GM12878 (cell line): Measurements from ENCODE around the gene ZSWIM6. TPM values are rescaled to one million over a fixed set of nuclear protein-coding genes. Genes with fewer than 3 reads are reported as not detected.

Experiments
- BACH1 ChIP-seq: fragments of 450-650 bp; IDR thresholded peaks from 2 replicates; pipeline ENCODE4 v1.6.1; 2017; ENCODE audit warnings: mild to moderate bottlenecking, borderline replicate concordance
- IKZF1 ChIP-seq: fragments of 450-650 bp; conservative IDR thresholded peaks from 2 replicates; pipeline ENCODE4 v1.6.1; 2017; ENCODE audit warnings: antibody characterized with exemption, mild to moderate bottlenecking
- NFYA ChIP-seq: IDR thresholded peaks from 2 replicates; pipeline ENCODE4 v1.6.1; 2011; ENCODE audit warnings: low read depth, mild to moderate bottlenecking, low read length, improper control_type of control experiment, borderline replicate concordance
- POLR2AphosphoS2 ChIP-seq: IDR thresholded peaks from 2 replicates; pipeline ENCODE4 v1.6.1; 2011; ENCODE audit warnings: low read depth, mild to moderate bottlenecking, low read length, improper control_type of control experiment, moderate library complexity
- SPI1 ChIP-seq: IDR thresholded peaks from 2 replicates; pipeline ENCODE4 v1.6.1; 2011; ENCODE audit warnings: low read depth, mild to moderate bottlenecking, low read length, moderate library complexity, borderline replicate concordance; ENCODE audit not compliant: insufficient read depth
- SREBF1 ChIP-seq: IDR thresholded peaks from 2 replicates; pipeline ENCODE4 v1.6.1; 2012; ENCODE audit warnings: mild to moderate bottlenecking, low read length
- SREBF2 ChIP-seq: IDR thresholded peaks from 2 replicates; pipeline ENCODE4 v1.6.1; 2012; ENCODE audit warnings: mild to moderate bottlenecking, low read length
- YBX1 ChIP-seq: fragments of 450-650 bp; IDR thresholded peaks from 2 replicates; pipeline ENCODE4 v1.6.1; 2016; ENCODE audit warnings: antibody characterized with exemption
- ZNF274 ChIP-seq: IDR thresholded peaks from one replicate; pipeline ENCODE4 v1.8.0; 2011; ENCODE audit not compliant: insufficient read length, insufficient read depth
- polyA plus RNA-seq, 11 experiments: library from polyadenylated mRNA; depleted of rRNA in 4 of 11; unstranded in 6 of 11; stranded (reverse) in 5 of 11; fragments of >200 nt; fragmentation: Nextera tagmentation in 4 of 11; fragmentation: Illumina TruSeq in 1 of 11; extraction: Ambion mirVana in 4 of 11; extraction: Trizol in 1 of 11; gene quantifications; 1 replicate in 1 of 11; 2 replicates in 10 of 11; pipeline versions ENCODE4 v1.2.1 to v1.2.3, GENCODE V29; 2011 to 2016; ENCODE audit warnings: inconsistent platforms in 2 of 11, missing spikeins in 2 of 11, low read depth in 1 of 11
- total RNA-seq, 4 experiments: library from RNA; depleted of rRNA in 3 of 4; stranded (reverse); fragments of >200 nt in 3 of 4; fragmentation: Illumina TruSeq in 1 of 4; extraction: Trizol in 1 of 4; gene quantifications; 2 replicates each; pipeline versions ENCODE4 v1.2.1 to v1.2.3, GENCODE V29; 2013 to 2021
- TF ChIP-seq, protein P1 (sequence below): fragments of 450-650 bp; IDR thresholded peaks from 2 replicates; pipeline ENCODE4 v1.6.1; 2017; ENCODE audit warnings: mild to moderate bottlenecking, low read depth, inconsistent platforms; ENCODE audit not compliant: poor library complexity, severe bottlenecking
- TF ChIP-seq, protein P2 (sequence below): IDR thresholded peaks from 2 replicates; pipeline ENCODE4 v1.6.1; 2011; ENCODE audit warnings: low read depth, mild to moderate bottlenecking, low read length, moderate library complexity, borderline replicate concordance; ENCODE audit errors: extremely low read depth
- TF ChIP-seq, protein P3 (sequence below): fragments of 450-650 bp; IDR thresholded peaks from 2 replicates; pipeline ENCODE4 v1.6.1; 2018; ENCODE audit warnings: borderline replicate concordance, mild to moderate bottlenecking; ENCODE audit not compliant: partially characterized antibody
- TF ChIP-seq, protein P4 (sequence below): fragments of 150-350 bp; IDR thresholded peaks from 2 replicates; pipeline ENCODE4 v1.6.1; 2014; ENCODE audit warnings: mild to moderate bottlenecking, low read depth, low read length
- TF ChIP-seq, protein P5 (sequence below): IDR thresholded peaks from 2 replicates; pipeline ENCODE4 v1.6.1; 2012; ENCODE audit warnings: low read depth, low read length, improper control_type of control experiment
- TF ChIP-seq, protein P6 (sequence below): IDR thresholded peaks from 2 replicates; pipeline ENCODE4 v1.6.1; 2012; ENCODE audit warnings: low read depth, low read length, improper control_type of control experiment

The ZSWIM6 gene
- total and polyA plus RNA-seq, 10 of the 15 experiments (the other 5 are each of a cell fraction or from before 2014, with no cell fraction given), result 0.53 to 6.2 (median 3.4) TPM

DNA sequence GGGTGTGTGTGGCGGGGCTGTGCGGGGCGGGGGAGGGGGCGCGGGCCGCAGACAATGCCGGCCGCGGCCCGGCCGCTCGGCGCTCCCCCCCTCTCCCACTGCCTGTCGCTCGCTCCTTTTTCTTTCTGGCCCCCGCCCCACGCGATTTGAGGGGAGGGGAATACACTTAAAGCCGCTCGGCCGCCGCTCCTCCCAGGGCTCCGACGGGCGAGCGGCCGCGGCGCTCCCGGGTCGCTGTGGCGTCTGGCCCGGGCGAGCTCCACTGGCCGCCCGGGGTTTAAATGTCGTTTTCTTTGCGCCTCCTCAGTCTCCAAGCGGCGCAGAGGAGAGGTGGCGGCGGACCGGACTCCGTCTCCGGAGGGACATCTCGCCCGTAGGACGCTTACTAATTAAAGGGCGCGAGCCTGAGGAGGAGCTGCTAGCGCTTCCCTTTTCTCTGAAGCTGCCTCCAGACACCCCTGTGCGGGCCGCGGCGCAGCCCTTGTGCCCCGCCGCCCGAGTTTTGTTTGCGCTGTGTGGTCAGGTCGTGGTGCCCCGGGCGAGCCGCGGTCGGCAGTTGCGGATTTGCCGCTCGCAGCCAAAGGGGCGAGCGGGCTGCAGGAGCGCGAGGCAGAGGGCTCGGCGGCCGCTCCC, 1.4 kb downstream of the ZSWIM6 start (continued):
- TF ChIP-seq NFYA (no peak), POLR2AphosphoS2 (no peak), YBX1 (no peak), SREBF1 (no peak), SREBF2 (no peak), IKZF1 (peak; percentile 52), ZNF274 (no peak), BACH1 (0 out of 2 replicates have a peak, but pooled peaks have one; percentile 22), SPI1 (peak; percentile 52; the same call in 1 of the 2 replicates)
- TF ChIP-seq, protein P1, sequence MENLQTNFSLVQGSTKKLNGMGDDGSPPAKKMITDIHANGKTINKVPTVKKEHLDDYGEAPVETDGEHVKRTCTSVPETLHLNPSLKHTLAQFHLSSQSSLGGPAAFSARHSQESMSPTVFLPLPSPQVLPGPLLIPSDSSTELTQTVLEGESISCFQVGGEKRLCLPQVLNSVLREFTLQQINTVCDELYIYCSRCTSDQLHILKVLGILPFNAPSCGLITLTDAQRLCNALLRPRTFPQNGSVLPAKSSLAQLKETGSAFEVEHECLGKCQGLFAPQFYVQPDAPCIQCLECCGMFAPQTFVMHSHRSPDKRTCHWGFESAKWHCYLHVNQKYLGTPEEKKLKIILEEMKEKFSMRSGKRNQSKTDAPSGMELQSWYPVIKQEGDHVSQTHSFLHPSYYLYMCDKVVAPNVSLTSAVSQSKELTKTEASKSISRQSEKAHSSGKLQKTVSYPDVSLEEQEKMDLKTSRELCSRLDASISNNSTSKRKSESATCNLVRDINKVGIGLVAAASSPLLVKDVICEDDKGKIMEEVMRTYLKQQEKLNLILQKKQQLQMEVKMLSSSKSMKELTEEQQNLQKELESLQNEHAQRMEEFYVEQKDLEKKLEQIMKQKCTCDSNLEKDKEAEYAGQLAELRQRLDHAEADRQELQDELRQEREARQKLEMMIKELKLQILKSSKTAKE, result no peak
- TF ChIP-seq, protein P2, sequence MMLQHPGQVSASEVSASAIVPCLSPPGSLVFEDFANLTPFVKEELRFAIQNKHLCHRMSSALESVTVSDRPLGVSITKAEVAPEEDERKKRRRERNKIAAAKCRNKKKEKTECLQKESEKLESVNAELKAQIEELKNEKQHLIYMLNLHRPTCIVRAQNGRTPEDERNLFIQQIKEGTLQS, result no peak
- TF ChIP-seq, protein P3, sequence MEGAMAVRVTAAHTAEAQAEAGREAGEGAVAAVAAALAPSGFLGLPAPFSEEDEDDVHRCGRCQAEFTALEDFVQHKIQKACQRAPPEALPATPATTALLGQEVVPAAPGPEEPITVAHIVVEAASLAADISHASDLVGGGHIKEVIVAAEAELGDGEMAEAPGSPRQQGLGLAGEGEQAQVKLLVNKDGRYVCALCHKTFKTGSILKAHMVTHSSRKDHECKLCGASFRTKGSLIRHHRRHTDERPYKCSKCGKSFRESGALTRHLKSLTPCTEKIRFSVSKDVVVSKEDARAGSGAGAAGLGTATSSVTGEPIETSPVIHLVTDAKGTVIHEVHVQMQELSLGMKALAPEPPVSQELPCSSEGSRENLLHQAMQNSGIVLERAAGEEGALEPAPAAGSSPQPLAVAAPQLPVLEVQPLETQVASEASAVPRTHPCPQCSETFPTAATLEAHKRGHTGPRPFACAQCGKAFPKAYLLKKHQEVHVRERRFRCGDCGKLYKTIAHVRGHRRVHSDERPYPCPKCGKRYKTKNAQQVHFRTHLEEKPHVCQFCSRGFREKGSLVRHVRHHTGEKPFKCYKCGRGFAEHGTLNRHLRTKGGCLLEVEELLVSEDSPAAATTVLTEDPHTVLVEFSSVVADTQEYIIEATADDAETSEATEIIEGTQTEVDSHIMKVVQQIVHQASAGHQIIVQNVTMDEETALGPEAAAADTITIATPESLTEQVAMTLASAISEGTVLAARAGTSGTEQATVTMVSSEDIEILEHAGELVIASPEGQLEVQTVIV, result no peak
- TF ChIP-seq, protein P4, sequence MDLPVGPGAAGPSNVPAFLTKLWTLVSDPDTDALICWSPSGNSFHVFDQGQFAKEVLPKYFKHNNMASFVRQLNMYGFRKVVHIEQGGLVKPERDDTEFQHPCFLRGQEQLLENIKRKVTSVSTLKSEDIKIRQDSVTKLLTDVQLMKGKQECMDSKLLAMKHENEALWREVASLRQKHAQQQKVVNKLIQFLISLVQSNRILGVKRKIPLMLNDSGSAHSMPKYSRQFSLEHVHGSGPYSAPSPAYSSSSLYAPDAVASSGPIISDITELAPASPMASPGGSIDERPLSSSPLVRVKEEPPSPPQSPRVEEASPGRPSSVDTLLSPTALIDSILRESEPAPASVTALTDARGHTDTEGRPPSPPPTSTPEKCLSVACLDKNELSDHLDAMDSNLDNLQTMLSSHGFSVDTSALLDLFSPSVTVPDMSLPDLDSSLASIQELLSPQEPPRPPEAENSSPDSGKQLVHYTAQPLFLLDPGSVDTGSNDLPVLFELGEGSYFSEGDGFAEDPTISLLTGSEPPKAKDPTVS, result no peak
- TF ChIP-seq, protein P5, sequence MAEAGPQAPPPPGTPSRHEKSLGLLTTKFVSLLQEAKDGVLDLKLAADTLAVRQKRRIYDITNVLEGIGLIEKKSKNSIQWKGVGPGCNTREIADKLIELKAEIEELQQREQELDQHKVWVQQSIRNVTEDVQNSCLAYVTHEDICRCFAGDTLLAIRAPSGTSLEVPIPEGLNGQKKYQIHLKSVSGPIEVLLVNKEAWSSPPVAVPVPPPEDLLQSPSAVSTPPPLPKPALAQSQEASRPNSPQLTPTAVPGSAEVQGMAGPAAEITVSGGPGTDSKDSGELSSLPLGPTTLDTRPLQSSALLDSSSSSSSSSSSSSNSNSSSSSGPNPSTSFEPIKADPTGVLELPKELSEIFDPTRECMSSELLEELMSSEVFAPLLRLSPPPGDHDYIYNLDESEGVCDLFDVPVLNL, result no peak
- TF ChIP-seq, protein P6, sequence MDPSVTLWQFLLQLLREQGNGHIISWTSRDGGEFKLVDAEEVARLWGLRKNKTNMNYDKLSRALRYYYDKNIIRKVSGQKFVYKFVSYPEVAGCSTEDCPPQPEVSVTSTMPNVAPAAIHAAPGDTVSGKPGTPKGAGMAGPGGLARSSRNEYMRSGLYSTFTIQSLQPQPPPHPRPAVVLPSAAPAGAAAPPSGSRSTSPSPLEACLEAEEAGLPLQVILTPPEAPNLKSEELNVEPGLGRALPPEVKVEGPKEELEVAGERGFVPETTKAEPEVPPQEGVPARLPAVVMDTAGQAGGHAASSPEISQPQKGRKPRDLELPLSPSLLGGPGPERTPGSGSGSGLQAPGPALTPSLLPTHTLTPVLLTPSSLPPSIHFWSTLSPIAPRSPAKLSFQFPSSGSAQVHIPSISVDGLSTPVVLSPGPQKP, result no peak
